Stimulated activated CD4-positive, alpha-beta T cell treated with anti-CD3 and anti-CD28 coated beads, Interleukin-1b, Interleukin-23, amount 100 ng/mL, for 24 hours (primary cell): ENCODE results near the gene AFAP1L2.
"Not testable (repeated sequence)": the region's sequence is repeated elsewhere in the genome, so short reads cannot be mapped to it uniquely, and the experiment has no call there.

Experiments used
- DNase-seq, 4 experiments: peaks; one replicate each; pipeline ENCODE4 v3.0.0-alpha.2; 2020; ENCODE audit warnings: low read depth in 4 of 4, low spot score in 1 of 4

The AFAP1L2 gene

GRCh38 chr10:114362826-114363355, 41.4 kb downstream of the AFAP1L2 start:
- DNase-seq, result no peak

GRCh38 chr10:114359953-114360345, 44.4 kb downstream of the AFAP1L2 start:
- no peak for DNase-seq

GRCh38 chr10:114359041-114359952, 45.0 kb downstream of the AFAP1L2 start:
- no peak for DNase-seq

- DNase-seq, result no peak
Observed at GRCh38 chr10:114357515-114357996, 46.7 kb downstream of the AFAP1L2 start.

- DNase-seq, result no peak
Observed at GRCh38 chr10:114356751-114357514, 47.4 kb downstream of the AFAP1L2 start.

GRCh38 chr10:114356126-114356525, 48.2 kb downstream of the AFAP1L2 start:
- no peak for DNase-seq

GRCh38 chr10:114353383-114353782, 50.9 kb downstream of the AFAP1L2 start:
- DNase-seq, result no peak

GRCh38 chr10:114352653-114353298, 51.5 kb downstream of the AFAP1L2 start:
- no peak for DNase-seq

- no peak for DNase-seq
Observed at GRCh38 chr10:114350751-114351150, 53.6 kb downstream of the AFAP1L2 start.

GRCh38 chr10:114349522-114350215, 54.6 kb downstream of the AFAP1L2 start:
- DNase-seq, result no peak

GRCh38 chr10:114349071-114349470, 55.2 kb downstream of the AFAP1L2 start:
- not testable (repeated sequence) for DNase-seq

- no peak for DNase-seq
Observed at GRCh38 chr10:114347791-114348190, 56.5 kb downstream of the AFAP1L2 start.

GRCh38 chr10:114347241-114347640, 57.1 kb downstream of the AFAP1L2 start:
- no peak for DNase-seq

GRCh38 chr10:114346176-114347031, 57.9 kb downstream of the AFAP1L2 start:
- DNase-seq, result no peak

- DNase-seq, result no peak
Observed at GRCh38 chr10:114345701-114346100, 58.6 kb downstream of the AFAP1L2 start.

GRCh38 chr10:114343623-114344505, 60.4 kb downstream of the AFAP1L2 start:
- no peak for DNase-seq

GRCh38 chr10:114342976-114343375, 61.3 kb downstream of the AFAP1L2 start:
- DNase-seq, result no peak

GRCh38 chr10:114340816-114341215, 63.5 kb downstream of the AFAP1L2 start:
- no peak for DNase-seq
